Stimulated activated CD4-positive, alpha-beta T cell treated with anti-CD3 and anti-CD28 coated beads, Interleukin-15, amount 100 ng/mL, for 48 hours (primary cell): ENCODE measurements around the gene NF2.
"Not testable (repeated sequence)": the region's sequence is repeated elsewhere in the genome, so short reads cannot be mapped to it uniquely, and the experiment has no call there.

Experiments
- DNase-seq, 2 donors: peaks; one replicate each; pipeline ENCODE4 v3.0.0-alpha.2; 2020; ENCODE audit warnings: low read depth in 2 of 2

NF2 gene

DNA sequence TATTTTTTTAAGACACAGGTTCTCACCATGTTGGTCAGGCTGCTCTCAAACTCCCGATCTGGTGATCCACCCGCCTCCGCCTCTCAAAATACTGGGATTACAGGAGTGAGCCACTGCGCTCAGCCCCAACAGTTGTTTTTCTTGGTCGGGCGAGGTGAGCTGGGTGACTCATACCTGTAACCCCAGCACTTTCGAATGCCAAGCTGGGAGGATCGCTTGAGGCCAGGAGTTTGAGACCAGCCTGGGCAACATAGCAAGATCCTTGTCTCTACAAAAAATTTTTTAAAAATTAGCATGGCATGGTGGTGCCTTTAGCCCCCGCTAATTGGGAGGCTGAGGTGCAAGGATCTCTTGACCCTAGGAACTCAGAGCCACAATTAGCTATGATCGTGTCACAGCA, 7.0 kb upstream of the NF2 start:
- DNase-seq = no peak

DNA sequence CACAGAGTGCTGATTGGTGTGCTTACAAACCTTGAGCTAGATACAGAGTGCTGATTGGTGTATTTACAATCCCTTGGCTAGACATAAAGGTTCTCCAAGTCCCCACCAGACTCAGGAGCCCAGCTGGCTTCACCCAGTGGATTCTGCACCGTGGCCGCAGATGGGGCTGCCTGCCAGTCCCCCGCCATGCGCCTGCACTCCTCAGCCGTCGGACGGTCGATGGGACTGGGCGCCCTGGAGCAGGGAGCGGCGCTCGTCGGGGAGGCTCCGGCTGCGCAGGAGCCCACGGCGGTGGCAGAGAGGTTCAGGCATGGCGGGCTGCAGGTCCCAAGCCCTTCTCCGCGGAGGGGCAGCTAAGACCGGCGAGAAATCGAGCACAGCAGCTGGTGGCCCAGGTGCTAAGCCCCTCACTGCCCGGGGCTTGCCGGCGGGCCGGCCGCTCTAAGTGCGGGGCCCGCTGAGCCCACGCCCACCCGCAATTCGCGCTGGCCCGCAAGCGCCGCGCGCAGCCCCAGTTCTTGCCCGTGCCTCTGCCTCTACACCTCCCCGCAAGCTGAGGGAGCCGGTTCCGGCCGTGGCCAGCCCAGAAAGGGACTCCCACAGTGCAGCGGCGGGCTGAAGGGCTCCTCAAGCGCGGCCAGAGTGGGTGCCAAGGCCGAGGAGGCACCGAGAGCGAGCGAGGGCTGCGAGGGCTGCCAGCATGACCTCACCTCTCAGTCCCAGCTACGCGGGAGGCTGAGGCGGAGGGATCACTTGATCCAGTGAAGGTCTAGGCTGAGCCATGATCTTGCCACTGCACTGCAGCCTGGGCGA, 5.4 kb upstream of the NF2 start:
- DNase-seq = not testable (repeated sequence)

DNA sequence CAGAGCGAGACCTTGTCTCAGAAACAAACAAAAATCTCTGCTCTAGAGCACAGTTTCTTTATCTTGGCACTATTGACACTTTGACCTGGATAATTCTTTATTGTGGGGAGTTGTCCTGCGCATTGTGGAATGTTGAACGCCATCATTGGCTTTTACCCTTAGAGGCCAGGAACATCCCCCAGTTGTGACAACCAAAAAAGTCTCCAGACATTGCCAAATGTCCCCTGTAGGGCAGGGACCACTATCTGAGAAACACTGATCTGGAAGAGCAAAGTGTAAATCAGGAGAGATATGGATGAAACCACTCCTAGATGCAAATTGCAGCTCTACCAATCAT, 4.8 kb upstream of the NF2 start:
- no peak for DNase-seq

DNA sequence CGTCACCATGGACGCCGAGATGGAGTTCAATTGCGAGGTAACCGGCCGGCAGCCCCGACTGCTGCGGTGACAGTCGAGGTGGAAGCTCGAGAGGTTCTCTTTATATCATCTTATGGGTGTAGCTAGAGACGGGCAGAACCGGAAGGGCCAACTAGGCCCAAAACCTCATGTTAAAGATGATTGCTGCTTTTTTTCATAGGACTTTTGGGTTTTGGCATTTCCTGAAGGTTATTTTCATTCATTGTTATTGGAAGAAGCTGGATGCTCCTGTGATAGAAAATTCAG, 585 bp downstream of the NF2 start:
- no peak for DNase-seq

DNA sequence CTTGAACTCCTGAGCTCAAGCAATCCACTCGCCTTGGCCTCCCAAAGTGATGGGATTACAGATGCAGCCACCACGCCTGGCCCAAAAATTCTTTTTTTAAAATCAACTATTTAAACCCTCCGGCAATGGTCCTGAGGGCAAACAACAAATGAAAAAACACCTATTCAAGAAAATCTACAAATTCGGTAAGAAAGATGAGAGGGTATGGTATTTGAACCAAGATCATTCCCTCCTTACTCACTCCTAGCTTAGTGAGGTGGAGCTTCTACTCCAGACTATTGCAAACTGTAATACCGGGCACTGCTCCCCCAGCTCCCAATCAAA, 2.1 kb downstream of the NF2 start:
- DNase-seq = no peak

DNA sequence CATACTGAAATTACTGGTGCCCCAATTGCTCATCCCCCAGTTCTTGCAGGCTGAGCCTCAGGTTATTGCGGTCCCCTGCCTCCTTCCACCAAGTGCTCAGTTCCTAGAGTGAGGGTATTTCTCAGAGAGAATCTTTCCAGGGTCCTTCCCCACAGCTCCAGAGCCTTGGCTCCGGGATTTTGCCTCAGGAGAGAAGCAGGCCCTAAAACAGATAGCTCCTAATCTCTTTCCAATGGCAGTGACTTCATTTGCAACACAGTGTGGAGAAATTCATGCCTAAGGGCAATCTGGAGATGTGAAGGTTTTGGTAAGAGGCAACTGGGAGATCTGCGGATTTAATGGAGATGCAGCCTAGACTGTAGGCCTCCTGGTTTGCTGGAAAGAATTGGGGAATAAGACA, 2.9 kb downstream of the NF2 start:
- DNase-seq = no peak

DNA sequence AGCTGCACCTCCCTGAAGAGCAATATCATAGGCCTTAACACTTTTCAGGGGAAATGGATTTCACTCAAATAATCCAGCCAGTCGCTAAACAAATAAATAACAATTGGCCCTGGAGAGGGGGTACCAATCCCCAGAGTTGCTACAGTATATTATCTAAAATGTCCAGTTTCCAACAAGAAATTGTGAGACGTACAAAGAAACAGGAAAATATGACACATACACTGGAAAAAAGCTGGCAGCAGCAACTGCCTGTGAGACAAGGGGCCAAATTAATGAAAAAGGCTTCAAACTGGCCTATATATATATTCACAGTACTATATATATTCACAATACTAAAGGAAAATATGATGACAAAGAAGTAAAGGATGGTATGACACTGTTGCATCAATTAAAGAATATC, 4.0 kb downstream of the NF2 start:
- DNase-seq = no peak

DNA sequence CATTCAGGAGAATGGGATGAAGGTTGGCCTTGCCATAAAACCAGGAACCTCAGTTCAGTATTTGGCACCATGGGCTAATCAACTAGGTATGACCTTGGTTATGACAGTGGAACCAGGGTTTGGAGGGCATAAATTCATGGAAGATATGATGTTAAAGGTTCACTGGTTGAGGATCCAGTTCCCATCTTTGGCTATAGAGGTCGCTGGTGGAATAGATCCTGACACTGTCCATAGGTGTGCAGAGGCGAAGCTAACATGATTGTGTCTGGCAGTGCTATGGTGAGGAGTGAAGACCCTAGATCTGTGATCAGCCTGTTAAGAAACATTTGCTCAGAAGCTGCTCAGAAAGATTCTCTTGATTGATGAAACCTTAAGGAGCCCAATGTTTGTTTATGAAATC, 5.7 kb downstream of the NF2 start:
- DNase-seq = no peak

DNA sequence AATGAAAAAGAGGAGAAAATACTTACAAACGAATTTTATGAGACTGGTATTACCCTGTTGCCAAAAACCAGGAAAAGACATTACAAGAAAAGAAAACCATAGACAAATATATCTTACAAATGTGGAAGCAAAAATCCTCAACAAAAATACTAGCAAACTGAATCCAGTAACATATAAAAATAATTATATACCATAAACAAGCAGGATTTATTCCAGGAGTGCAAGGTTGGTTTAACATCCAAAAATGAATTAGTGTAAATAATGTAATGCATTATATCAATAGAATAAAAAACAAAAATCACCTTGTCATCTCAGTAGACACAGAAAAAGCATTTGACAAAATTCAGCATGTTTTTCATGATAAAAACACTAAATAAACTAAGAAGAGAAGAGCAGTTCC, 7.3 kb downstream of the NF2 start:
- DNase-seq = no peak

DNA sequence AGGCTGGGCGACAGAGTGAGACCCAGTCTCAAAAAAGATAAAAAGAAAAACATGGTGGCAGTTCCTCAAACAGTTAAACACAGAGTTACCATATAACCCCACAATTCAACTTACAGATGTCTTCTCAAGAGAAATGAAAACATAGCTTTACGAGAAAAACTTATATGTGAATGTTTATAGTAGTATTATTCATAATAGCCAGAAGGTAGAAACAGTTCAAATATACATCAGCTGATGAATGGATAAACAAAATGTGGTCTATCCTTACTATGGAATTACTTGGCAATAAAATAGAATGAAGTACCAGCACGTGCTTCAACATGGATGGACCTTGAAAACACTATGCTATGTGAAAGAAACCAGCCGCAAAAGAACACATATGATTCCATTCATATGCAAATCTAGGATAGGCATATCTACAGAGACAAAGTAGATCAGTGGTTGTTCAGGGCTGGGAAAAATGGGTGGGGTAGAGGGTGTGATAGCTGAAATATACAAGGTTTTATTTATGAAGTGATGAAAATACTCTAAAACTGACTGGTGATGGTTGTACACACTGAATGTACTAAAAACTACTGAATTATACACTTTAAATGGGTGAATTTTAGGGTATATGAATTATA, 12.4 kb downstream of the NF2 start:
- DNase-seq = no peak

DNA sequence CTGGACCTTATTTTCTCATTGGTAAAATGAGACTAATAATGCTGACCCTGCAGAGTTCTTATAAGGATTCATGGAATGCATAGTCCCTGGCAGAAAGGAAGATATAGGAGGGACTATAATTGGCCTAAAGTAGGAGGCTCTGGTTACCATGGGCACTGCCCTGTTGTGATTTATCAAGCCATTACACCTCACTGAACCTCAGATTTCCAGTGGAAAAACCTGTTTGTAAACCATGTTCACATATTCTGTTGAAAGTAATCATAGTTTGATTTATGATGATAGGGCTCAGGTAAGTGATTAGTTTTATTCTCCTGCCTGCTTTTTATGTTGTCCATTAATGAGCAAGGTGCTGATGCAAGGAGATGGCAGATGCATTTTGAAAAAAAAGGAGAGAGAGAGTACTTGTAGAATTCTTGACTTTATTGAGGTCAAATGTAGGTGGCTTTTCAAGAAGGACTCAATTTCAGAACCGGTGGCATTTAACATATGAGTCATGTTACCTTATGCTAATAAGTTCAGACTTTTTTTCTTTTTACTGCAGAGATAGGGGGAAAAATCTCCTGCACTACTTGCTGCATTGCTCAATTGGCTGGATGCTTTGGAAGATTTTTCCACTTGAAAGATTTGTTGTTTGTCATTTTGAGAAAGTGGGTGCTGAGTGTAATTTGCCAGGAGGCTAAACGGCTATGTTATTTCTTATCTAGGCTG, 14.6 kb downstream of the NF2 start:
- no peak for DNase-seq

DNA sequence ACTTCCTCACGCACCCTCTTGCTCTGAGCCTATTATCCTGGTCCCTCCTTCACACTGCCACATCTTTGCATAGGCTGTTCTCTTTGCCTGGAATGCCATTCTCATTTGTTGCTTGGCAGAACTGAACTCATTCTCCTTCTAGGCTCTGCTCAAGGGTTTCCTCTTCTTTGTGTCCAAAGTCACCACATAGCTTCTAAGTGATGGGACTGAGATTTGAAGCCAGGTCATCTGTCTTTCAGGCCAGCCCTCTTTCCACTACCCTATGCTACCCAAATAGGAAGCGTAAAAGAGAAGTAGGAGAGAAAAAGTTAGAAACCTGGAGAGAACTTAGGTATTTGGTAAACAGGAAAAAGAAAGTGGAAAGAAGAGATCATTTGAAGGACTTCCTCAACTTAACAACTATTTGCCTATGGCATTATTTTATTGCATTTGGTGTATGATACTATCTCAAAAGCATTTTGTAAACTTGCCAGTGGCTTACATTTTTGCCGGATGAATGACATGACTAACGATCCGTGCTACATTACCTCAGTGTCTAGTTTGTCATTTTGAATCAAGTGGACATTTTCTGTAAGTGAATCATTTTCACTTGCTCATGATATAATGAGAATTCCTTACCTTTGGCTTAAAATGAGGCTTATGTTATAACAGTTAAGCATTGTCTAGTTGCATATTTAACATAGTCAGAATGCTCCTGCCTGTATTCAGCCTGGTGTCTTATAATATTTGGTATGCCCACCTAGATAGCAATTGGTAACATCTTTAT, 18.5 kb downstream of the NF2 start:
- no peak for DNase-seq

DNA sequence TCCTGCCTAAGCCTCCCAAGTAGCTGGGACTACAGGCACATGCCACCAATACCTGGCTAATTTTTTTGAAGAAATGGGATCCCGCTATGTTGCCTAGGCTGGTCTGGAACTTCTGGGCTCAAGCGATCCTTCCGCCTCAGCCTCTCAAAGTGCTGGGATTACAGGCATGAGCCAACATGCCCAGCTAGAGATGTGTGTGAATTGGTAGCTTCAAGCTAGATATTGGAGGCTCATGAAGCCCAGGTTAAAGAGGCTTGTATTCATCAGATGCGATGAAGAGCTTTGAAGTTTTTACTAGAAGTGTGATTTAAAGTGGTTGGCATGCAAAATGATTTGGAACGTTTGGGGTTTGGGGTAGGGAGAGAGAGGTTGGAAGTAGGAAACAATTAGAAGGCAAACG, 19.6 kb downstream of the NF2 start:
- DNase-seq = no peak

DNA sequence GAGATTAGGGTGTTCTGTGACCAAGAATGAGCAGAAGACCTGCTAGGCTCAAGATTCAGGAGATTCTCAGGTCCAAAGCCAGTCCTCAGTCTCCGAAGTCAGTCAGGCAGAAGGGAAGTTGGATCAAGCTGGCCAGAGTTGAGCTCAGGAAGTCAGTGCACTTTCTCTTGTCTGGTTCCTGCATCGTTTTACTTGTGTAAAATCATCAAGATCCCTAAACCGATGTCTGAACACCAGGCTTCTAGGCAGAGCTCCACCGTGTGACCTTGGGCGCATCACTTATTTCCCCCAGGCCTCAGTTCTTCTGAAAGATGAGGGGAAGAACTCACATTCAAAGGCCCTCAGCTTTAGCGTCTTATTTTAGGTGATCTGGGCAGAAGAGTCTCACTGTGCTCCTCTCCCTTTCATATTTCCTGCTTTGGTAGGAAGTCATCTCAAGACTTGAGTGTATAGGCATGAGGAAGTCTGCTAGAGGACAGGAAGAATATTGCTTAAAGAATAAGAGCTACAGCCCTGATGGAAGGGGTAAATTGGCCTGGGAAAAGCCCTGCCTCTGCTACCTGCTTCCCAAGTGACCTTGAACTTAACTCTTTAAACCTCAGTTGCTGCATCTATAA, 20.2 kb downstream of the NF2 start:
- no peak for DNase-seq

DNA sequence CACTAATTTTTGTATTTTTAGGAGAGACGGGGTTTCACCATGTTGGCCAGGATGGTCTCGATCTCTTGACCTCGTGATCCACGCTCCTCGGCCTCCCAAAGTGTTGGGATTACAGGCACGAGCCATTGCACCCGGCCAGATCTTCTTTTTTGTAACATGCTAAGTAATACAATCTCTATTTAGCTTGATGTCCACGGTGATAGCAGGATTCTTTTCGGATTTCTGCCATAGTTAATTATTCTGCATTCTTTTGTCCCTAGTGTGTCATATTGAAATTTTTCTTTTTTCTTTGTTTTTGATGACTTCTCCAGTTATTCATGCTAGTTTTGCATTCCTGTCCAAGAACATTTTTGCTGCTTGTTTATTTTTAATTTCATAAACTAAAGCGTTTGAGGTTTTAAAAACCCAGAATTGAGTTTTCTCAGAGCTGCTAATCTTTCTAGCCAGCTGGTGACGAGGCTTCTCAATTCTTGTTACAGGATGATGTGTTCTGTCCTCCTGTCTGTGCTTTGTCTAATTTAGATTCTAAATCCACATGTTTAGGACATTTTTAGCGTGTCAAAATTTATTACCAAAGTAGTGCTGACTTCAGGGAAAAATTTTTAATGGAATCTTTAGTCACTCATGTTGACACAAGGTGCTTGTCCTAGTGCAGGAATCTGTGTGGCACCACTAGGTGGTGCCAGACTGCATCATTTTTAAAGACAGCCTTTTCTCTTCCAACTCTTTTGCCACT, 21.8 kb downstream of the NF2 start:
- no peak for DNase-seq

DNA sequence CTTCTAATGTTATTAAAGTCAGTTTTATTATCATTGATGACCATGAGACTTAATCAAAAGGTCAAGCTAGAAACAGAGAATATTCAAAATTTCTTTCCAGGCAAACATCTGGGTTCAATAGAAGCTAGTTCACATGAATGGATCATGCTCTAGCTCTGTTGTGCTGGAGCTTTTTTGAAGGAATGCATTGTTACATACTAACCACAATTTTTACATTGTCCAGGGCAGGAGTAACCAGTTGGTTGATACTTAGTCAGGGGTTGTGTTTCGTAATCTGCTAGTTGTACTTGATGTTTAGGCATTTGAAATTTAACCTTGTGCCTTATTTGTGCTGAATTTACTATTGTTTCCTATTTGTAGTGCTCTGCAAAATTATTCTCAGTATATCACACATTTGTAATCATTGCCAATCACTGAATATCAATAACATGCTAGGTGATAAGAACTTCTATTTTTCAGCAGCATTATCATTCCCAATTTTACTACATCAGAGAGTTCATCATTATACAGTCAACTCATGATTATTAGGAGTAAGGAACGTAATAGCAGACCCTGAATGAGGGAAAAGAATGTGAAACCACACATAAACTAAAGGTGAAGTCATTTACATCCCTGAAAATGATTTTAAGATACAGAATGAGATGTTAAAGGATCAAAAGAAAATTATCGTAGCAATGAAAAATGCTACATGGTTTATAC, 23.2 kb downstream of the NF2 start:
- no peak for DNase-seq

DNA sequence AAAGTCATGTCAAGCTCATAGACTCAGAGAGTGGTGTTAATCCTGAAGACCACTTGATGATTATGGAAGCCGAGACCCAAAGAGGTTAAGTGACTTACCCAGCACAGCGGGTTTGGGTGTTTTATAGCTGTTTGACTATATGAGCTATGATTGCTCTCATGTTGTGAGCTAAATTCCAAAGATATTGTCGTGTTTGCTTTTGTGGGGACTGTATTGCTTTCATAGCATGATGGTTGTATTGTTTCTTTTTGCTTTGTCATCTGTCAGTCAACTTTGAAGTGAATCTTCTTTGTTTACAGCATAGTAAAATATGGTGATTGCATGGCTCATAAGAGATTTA, 23.7 kb downstream of the NF2 start:
- no peak for DNase-seq

DNA sequence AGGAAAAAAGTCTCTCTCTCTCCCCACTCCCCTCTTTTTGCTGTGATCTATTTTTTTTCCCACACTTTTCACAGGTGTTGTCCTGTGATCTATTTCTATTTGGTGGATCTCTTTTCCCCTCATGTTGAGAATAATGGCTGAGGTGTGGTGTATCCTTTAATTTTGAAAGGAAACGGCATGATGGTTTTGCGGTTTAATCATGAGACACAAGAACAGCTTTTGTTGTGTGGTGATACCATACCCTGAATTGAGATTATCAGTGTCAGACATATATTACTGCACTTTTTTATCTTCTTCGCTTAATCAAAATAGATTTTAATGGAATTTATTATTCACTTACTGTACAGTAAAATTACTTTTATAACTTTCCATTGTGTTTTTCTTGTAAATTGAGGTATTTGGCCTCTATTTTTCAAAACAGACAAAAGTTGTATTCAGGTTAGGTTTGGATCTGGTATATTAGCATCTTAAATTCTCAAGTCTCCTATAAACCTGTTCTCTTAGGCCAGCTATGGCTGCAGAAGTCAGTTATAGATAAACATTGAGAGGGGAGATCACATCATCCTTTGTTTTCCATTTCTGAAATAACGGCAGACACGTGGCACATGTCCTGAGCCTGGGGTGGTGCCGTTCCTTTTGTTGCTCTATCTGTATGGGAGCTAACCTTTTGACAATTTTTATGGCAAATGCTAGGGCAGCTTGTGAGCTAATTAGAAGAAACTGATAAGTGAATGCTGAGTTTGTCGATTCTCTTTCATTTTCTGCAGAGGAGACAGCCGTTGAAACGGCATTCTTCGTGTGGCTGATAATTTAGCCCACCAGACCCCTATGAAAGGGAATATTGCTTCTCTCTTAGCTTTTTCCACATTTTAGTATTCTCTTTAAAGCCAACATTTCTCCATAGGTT, 25.8 kb downstream of the NF2 start:
- no peak for DNase-seq

DNA sequence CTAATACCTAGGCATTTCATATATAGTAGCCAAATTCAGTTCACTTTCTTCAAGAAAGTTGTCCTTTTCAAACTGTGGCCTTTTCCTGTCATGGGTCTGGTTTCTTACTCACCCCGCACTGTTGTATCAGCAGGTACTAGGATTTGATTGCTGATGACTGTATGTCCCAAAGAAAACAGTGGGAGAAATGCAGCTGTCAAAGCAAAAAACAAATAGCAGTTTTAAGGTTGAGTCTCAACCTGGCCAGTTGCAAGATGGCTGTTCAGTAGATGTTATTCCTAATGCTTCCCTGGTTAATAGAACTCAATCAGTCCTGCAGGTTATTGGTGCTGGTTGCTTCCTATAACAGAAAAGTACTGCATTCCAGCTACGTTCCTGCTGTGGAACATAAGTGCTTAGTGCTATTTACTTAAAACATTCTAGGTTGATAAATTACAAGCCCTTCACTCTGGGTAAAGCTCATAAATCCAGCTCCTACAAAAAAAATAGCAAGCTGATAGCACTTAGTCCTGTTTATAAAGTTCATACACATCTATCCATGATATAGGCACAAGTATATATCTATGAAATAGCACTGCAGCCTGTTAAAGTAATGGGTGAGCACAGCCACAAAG, 26.6 kb downstream of the NF2 start:
- DNase-seq = no peak

DNA sequence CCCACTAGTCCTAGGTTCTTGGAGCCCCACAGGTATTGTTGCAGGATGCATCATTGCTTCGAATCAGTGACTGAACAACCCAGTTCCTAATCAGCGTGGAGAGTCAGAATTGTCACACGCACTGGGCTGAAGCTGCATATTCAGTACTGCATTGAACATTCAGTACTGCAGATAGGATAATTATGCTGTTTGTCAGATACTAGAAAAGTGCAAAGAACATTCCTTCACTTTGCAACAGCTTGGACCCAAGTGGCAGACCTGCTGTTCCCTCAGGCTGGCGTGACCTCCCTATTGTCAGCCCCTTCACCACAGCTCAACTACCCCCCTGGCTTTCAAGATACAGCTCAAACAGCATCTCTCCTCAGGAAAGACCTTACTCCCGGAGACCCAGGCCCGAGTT, 27.6 kb downstream of the NF2 start:
- no peak for DNase-seq
